SU-DHL-6 (cell line): ENCODE data around the gene SV2A.

Experiments used
- EZH2phosphoT487 ChIP-seq: fragments of 200-600 bp; sonication (generic), shearing (Covaris generic); conservative IDR thresholded peaks from 2 replicates; pipeline ENCODE4 v1.6.1; 2018; ENCODE audit warnings: mild to moderate bottlenecking, antibody characterized with exemption, low read length, moderate library complexity, mixed read lengths
- TF ChIP-seq, protein P1 (sequence below): fragments of 200-600 bp; sonication (generic); IDR thresholded peaks from one replicate; pipeline ENCODE4 v1.5.1; 2017; ENCODE audit warnings: antibody characterized with exemption, mild to moderate bottlenecking, low read length, moderate library complexity; ENCODE audit not compliant: insufficient read depth, poor library complexity, severe bottlenecking

DNA sequence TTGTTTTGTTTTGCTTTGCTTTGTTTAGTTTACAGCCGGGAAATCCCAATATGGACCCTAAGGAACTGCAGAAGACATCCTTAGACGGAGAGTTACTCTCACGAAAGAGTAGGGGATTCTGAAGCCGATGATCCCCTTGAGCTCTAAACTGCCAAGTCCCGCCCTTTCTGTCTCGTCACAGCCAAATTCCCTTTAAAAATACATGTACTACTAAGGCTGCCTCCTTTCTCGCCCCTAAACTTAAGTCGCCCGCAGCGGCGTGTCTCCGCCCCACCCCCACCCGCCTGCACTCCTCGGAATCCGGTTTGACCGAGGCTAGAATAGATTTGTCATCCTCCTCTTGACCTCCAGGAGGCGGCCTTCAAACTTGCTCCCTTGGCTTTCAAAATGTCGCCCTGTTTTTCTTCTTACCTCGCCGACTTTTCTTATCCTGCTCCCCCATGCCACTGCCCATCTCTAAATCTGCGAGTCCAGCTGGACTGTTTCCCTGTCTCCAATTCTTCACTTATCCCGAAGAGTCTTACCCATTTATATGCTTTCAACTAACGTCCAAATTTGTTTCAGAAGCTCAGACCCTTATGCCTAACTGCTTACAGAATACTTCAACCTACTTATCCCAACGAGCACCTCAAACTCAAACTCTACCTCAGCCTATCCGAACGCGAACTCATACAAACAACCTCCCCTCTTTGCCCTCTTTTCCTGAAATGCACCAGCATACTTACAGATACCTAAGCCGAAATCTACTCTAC lies 29.2 kb downstream of the SV2A start:
- TF ChIP-seq, protein P1, sequence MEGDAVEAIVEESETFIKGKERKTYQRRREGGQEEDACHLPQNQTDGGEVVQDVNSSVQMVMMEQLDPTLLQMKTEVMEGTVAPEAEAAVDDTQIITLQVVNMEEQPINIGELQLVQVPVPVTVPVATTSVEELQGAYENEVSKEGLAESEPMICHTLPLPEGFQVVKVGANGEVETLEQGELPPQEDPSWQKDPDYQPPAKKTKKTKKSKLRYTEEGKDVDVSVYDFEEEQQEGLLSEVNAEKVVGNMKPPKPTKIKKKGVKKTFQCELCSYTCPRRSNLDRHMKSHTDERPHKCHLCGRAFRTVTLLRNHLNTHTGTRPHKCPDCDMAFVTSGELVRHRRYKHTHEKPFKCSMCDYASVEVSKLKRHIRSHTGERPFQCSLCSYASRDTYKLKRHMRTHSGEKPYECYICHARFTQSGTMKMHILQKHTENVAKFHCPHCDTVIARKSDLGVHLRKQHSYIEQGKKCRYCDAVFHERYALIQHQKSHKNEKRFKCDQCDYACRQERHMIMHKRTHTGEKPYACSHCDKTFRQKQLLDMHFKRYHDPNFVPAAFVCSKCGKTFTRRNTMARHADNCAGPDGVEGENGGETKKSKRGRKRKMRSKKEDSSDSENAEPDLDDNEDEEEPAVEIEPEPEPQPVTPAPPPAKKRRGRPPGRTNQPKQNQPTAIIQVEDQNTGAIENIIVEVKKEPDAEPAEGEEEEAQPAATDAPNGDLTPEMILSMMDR = peak; percentile 46
- TF ChIP-seq EZH2phosphoT487 = no peak
